ENCODE measurements around the gene MPZL1. TPM values are rescaled to one million over a fixed set of nuclear protein-coding genes. Genes with fewer than 3 reads are reported as not detected.

Gene MPZL1
- polyA plus RNA-seq, 4 donors: 111 to 194 (median 147) TPM

DNA sequence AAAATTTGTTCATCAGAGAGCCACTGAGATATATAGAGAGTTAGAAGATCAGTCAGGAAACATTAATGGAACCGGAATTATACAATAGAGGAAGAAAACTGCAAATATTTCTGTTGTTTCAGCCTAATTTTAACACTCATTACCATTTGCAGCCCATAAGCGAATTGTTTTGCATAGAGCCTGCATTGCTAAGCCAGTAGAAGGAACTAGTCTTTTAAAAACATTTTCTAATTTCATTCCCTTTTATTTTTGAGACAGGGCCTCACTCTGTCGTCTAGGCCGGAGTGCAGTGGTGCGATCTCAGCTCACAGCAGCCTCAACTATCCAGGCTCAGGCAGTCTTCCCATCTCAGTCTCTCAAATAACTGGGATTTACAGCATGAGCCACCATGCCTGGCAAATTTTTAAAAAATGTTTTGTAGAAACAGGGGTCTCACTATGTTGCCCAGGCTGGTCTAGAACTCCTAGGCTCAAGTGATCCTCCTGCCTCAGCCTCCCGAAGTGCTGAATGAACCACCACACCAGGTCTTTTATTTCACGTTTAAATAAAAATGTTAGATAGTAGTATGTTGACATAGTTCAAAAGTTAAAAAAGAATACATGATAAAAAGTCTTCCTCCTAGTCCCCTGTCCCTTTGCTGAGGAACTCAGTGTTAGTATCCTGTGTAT, 25.3 kb downstream of the MPZL1 start:
- no peak for DNase-seq (ENCODE audit: low read depth in 4 of 4, low spot score in 3 of 4)

GRCh38 chr1:167747988-167748387, 26.2 kb downstream of the MPZL1 start:
- DNase-seq (ENCODE audit: low read depth in 4 of 4, low spot score in 3 of 4): no peak

DNA sequence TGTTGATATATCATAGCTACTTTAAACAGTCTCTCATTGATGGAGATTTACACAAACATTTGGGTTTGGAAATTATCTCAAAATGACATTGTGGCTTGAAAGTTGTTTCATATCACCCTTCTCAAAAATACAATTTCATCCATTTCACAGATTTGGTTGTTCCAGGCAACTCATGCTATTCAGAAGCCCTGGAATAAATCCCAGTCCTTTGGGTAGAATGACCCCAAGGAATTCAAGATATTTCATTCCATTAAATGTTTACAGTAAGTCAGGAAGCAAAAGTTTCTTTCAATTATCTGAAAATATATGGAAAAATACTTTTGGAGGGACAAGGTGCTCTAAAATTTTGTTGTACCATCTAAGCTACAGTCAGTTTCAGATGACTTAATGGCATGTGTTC, 27.1 kb downstream of the MPZL1 start:
- no peak for DNase-seq (ENCODE audit: low read depth in 4 of 4, low spot score in 3 of 4)

GRCh38 chr1:167749741-167750140, 28.0 kb downstream of the MPZL1 start:
- DNase-seq (ENCODE audit: low read depth in 4 of 4, low spot score in 3 of 4): no peak

DNA sequence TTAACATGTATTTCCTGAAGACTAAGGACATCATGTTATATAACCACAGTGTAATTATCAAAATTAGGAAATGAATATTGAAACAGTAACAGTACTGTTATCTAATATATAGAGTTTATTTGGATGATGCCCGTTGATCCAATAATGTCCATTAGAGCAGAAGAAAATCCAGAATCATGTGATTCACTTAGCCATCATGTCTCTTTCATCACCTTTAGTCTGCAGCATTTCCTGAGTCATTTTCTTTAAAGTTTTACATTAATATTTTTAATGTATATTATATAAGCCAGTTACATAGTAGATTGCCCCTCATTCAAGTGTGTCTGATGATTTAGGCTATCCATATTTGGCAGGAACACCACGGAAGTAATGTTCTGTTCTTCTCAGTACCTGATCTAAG, 28.9 kb downstream of the MPZL1 start:
- DNase-seq (ENCODE audit: low read depth in 4 of 4, low spot score in 3 of 4): no peak

- DNase-seq (ENCODE audit: low read depth in 4 of 4, low spot score in 3 of 4): no peak
Observed at GRCh38 chr1:167751676-167752075, 29.9 kb downstream of the MPZL1 start.

GRCh38 chr1:167752219-167752985, 30.6 kb downstream of the MPZL1 start:
- DNase-seq (ENCODE audit: low read depth in 4 of 4, low spot score in 3 of 4): no peak

GRCh38 chr1:167755654-167756053, 33.9 kb downstream of the MPZL1 start:
- no peak for DNase-seq (ENCODE audit: low read depth in 4 of 4, low spot score in 3 of 4)

- no peak for DNase-seq (ENCODE audit: low read depth in 4 of 4, low spot score in 3 of 4)
Observed at GRCh38 chr1:167756730-167757405, 35.1 kb downstream of the MPZL1 start.

- DNase-seq (ENCODE audit: low read depth in 4 of 4, low spot score in 3 of 4): no peak
Observed at GRCh38 chr1:167757433-167758309, 35.9 kb downstream of the MPZL1 start.

GRCh38 chr1:167761400-167761799, 39.6 kb downstream of the MPZL1 start:
- DNase-seq (ENCODE audit: low read depth in 4 of 4, low spot score in 3 of 4): no peak

DNA sequence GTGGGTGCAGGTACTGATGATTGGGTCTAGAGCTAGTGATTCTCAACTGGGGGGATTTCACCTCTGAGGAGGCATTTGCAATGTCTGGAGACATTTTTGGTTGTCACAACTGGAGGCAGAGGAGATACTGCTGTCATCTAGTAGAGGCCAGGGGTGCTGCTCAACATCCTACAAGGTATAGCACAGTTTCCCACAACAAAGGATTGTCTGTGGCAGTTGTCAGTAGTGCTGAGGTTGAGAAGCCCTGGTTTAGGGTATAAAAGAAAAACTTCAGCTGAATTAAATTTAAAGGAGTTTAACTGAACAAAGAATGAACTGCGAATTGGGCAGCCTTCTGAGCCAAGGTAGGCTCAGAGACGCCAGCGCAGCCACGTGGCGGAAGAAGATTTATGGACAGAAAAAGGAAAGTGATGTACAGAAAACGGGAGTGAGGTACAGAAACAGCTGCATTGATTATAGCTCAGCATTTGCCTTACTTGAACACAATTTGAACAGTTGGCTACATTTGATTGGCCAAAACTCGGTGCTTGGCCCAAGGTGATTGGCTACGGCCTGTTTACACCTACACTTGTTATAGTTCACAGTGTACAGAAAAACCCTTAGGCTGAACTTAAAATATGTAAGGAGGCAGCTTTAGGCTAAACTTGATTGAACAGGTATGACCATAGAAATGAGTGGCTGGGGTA, 40.4 kb downstream of the MPZL1 start:
- no peak for DNase-seq (ENCODE audit: low read depth in 4 of 4, low spot score in 3 of 4)

- no peak for DNase-seq (ENCODE audit: low read depth in 4 of 4, low spot score in 3 of 4)
Observed at GRCh38 chr1:167763525-167764220, 41.9 kb downstream of the MPZL1 start.

GRCh38 chr1:167764458-167765330, 42.9 kb downstream of the MPZL1 start:
- no peak for DNase-seq (ENCODE audit: low read depth in 4 of 4, low spot score in 3 of 4)

DNA sequence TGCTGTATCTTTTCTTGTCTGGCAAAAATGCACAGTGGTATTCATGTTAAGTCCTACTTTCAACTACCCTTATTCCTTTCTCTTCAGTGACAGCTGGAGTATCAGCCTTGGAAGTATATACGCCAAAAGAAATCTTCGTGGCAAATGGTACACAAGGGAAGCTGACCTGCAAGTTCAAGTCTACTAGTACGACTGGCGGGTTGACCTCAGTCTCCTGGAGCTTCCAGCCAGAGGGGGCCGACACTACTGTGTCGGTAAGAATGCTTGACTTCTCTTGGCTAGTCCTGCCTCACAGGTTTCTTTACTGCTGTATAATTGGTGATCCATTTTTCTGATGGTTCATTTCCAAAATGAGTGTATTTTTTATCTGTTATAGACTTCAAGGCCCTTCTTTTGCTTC, 43.7 kb downstream of the MPZL1 start:
- DNase-seq (ENCODE audit: low read depth in 4 of 4, low spot score in 3 of 4): no peak

DNA sequence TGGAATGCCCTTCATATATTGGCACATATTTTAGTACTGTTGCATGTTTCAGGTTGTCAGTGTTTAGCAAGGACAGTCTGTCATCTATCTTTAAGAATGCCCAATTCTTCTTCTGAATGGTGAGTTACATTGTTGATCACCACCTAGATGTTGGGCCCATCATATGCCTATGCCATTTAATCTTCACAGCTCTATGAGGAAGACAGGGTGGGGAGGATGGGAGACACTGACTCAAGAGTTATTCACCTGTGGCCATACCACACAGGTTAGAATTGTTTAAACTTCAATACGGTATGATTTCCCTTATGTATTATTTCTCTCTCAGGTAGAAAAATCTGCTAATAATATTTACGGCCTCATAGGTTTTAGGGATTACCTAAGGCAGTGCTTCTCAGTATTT, 44.8 kb downstream of the MPZL1 start:
- DNase-seq (ENCODE audit: low read depth in 4 of 4, low spot score in 3 of 4): no peak

GRCh38 chr1:167767761-167768160, 46.0 kb downstream of the MPZL1 start:
- DNase-seq (ENCODE audit: low read depth in 4 of 4, low spot score in 3 of 4): no peak

GRCh38 chr1:167770127-167770526, 48.3 kb downstream of the MPZL1 start:
- no peak for DNase-seq (ENCODE audit: low read depth in 4 of 4, low spot score in 3 of 4)

GRCh38 chr1:167772436-167772835, 50.7 kb downstream of the MPZL1 start:
- DNase-seq (ENCODE audit: low read depth in 4 of 4, low spot score in 3 of 4): no peak
